EL (cell line): ENCODE results near the gene TPO.
"Not testable (repeated sequence)": the region's sequence is repeated elsewhere in the genome, so short reads cannot be mapped to it uniquely, and the experiment has no call there.

Source experiments
- DNase-seq: peaks from one replicate; pipeline ENCODE4 v3.0.0-alpha.2; 2016

Gene TPO

GRCh38 chr2:1504311-1504750 is 91.1 kb downstream of the TPO start:
- DNase-seq = no peak

- DNase-seq = no peak
Observed at GRCh38 chr2:1505031-1505441, 91.8 kb downstream of the TPO start.

GRCh38 chr2:1509271-1510065 is 96.2 kb downstream of the TPO start:
- no peak for DNase-seq

- no peak for DNase-seq
Observed at GRCh38 chr2:1510176-1510575, 96.9 kb downstream of the TPO start.

GRCh38 chr2:1511455-1511854 is 98.2 kb downstream of the TPO start:
- no peak for DNase-seq

GRCh38 chr2:1512321-1513289 is 99.3 kb downstream of the TPO start:
- DNase-seq = no peak

GRCh38 chr2:1514391-1515072 is 101.3 kb downstream of the TPO start:
- DNase-seq = no peak

- no peak for DNase-seq
Observed at GRCh38 chr2:1515073-1515430, 101.8 kb downstream of the TPO start.

GRCh38 chr2:1515986-1516797 is 102.9 kb downstream of the TPO start:
- no peak for DNase-seq

GRCh38 chr2:1516798-1517060 is 103.5 kb downstream of the TPO start:
- no peak for DNase-seq

GRCh38 chr2:1517291-1517690 is 104.0 kb downstream of the TPO start:
- not testable (repeated sequence) for DNase-seq

- DNase-seq = no peak
Observed at GRCh38 chr2:1517786-1518185, 104.5 kb downstream of the TPO start.

GRCh38 chr2:1518331-1518803 is 105.1 kb downstream of the TPO start:
- DNase-seq = no peak

- DNase-seq = peak; percentile 20
Observed at GRCh38 chr2:1518867-1519530, 105.7 kb downstream of the TPO start.

GRCh38 chr2:1521191-1521877 is 108.1 kb downstream of the TPO start:
- DNase-seq = no peak

- no peak for DNase-seq
Observed at GRCh38 chr2:1521878-1522830, 108.9 kb downstream of the TPO start.

GRCh38 chr2:1527153-1527992 is 114.1 kb downstream of the TPO start:
- no peak for DNase-seq

GRCh38 chr2:1528273-1529064 is 115.2 kb downstream of the TPO start:
- no peak for DNase-seq
